Lung (tissue), 13 donors: ENCODE data around the gene NT5C1B. TPM values are rescaled to one million over a fixed set of nuclear protein-coding genes. Genes with fewer than 3 reads are reported as not detected.

Experiments used
- ATAC-seq: fragments of 200-7000 bp; cut with Tn5 transposase; one replicate; pipeline ENCODE4 v1.9.1; 2020; ENCODE audit warnings: moderate number of reproducible peaks; ENCODE audit not compliant: insufficient read depth, low FRiP score
- DNase-seq, 3 donors: peaks; one replicate each; pipeline ENCODE4 v3.0.0-alpha.2; 2013 to 2017
- H3K27ac ChIP-seq, 2 donors: one replicate each; pipeline ENCODE4 v1.5.1; 2013; ENCODE audit warnings: mild to moderate bottlenecking in 2 of 2, moderate library complexity in 2 of 2, control low read depth in 1 of 2, inconsistent platforms in 1 of 2, low read depth in 1 of 2, low read length in 1 of 2
- H3K27me3 ChIP-seq, 3 donors: one replicate each; pipeline ENCODE4 v1.5.1; 2013; ENCODE audit warnings: low read length in 2 of 3; ENCODE audit not compliant: control insufficient read depth in 3 of 3, insufficient read depth in 3 of 3
- H3K36me3 ChIP-seq, 4 donors: one replicate each; pipeline ENCODE4 v1.5.1; 2013; ENCODE audit warnings: low read length in 4 of 4, mild to moderate bottlenecking in 1 of 4, moderate library complexity in 1 of 4; ENCODE audit not compliant: control insufficient read depth in 4 of 4, insufficient read depth in 4 of 4
- H3K4me1 ChIP-seq, 5 donors: one replicate each; pipeline ENCODE4 v1.5.1; 2013; ENCODE audit warnings: low read length in 5 of 5, mild to moderate bottlenecking in 2 of 5, moderate library complexity in 1 of 5; ENCODE audit not compliant: control insufficient read depth in 5 of 5, insufficient read depth in 5 of 5
- H3K4me3 ChIP-seq: one replicate; pipeline ENCODE4 v1.5.1; 2013; ENCODE audit warnings: mild to moderate bottlenecking, control low read depth, moderate library complexity
- H3K9ac ChIP-seq, 2 donors: one replicate each; pipeline ENCODE4 v1.5.1; 2013; ENCODE audit warnings: low read length in 2 of 2, control low read depth in 1 of 2; ENCODE audit not compliant: insufficient read depth in 1 of 2
- H3K9me3 ChIP-seq, 4 donors: one replicate each; pipeline ENCODE4 v1.5.1; 2013; ENCODE audit warnings: low read length in 3 of 4, mild to moderate bottlenecking in 1 of 4, moderate library complexity in 1 of 4; ENCODE audit not compliant: control insufficient read depth in 4 of 4, insufficient read depth in 3 of 4
- WGBS, 2 donors: extraction: QIAGEN DNeasy Blood & Tissue Kit; methylation state at CpG; one replicate each; pipeline ENCODE4 v1.1.7; 2013; 5-methylcytosine and 5-hydroxymethylcytosine counted together
- polyA plus RNA-seq, 2 donors: library from polyadenylated mRNA; stranded (reverse); fragments of 200-250 nt; gene quantifications; one replicate each; pipeline ENCODE4 v1.2.1, GENCODE V29; 2013
- small RNA-seq: library from RNA; depleted of rRNA; stranded (forward); fragments of <200 nt; gene quantifications from one replicate; pipeline ENCODE3, GENCODE V24; 2014; ENCODE audit warnings: low replicate concordance
- total RNA-seq, 2 donors: library from RNA; depleted of rRNA in 1 of 2; stranded (reverse); fragments of >200 nt in 1 of 2; gene quantifications; one replicate each; pipeline ENCODE4 v1.2.1, GENCODE V29; 2014 to 2021
- TF ChIP-seq, protein P1 (sequence below): IDR thresholded peaks from 2 replicates; pipeline ENCODE4 v1.5.1; 2012; ENCODE audit warnings: mild to moderate bottlenecking; ENCODE audit errors: control extremely low read depth, extremely low read depth
- donor health status: control.
- donor health status: control.
- donor health status: Bipolar disorder and iron deficiency.
- donor health status: healthy.
- donor health status: DM: yes; HTN: yes; CAD: no.

NT5C1B gene
- total and polyA plus RNA-seq, 4 donors, result not detected

DNA sequence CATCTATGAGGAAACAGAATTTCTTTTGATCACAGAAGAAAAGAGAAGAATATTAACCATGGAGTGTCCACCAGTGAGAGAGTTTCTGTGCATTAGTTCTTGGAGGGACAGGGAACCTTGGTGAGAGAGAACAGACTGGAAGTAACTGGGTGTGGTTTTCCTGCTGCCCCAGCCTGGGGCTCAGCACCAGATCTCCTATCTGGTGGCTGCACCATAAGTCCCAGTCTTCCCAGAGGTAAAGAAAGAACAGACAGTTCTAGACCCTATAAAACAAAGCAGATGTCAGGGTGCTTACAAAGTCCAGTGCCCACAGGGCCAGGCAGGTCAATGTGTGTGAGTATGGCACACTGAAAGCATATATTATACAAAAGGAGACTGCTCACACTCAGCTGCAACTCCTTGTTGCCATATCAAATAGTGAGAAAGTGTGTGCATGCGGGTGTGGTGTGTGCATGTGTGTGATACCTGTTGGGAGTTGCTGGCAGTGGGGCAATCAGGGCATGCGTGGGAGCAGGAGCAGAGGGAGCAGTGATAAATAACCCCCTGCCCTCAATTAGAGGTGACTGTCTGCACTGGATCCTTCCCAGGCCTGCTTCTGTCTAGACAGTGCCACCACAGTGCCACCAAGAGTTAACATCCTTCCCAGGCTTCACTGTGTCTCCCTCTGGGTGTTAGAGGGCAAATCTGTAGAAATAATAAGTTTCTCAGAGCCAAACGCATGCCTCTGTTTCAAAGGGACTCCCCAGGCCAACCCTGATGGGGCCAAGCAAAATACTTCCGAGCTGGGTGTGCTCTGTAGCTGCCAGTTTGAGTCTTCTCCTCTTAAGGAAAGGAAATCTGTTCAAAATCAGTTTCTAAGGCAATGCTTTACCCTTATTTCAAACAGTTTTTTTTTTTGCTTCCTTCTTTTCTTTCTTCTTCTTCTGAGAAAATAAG is 74.6 kb downstream of the NT5C1B start:
- no peak overlapping the region for H3K27ac ChIP-seq
- no peaks in the 10 kb centered on the region for H3K36me3 ChIP-seq
- H3K4me3 ChIP-seq, result no peak overlapping the region
- WGBS, 2 donors, result 73 to 84% methylated on average over 4 of the region's 4 CpGs
- TF ChIP-seq, protein P1, sequence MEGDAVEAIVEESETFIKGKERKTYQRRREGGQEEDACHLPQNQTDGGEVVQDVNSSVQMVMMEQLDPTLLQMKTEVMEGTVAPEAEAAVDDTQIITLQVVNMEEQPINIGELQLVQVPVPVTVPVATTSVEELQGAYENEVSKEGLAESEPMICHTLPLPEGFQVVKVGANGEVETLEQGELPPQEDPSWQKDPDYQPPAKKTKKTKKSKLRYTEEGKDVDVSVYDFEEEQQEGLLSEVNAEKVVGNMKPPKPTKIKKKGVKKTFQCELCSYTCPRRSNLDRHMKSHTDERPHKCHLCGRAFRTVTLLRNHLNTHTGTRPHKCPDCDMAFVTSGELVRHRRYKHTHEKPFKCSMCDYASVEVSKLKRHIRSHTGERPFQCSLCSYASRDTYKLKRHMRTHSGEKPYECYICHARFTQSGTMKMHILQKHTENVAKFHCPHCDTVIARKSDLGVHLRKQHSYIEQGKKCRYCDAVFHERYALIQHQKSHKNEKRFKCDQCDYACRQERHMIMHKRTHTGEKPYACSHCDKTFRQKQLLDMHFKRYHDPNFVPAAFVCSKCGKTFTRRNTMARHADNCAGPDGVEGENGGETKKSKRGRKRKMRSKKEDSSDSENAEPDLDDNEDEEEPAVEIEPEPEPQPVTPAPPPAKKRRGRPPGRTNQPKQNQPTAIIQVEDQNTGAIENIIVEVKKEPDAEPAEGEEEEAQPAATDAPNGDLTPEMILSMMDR, result no peak
- ATAC-seq, result no peak
- no peaks in the 10 kb centered on the region for H3K27me3 ChIP-seq
- no peak overlapping the region for H3K9ac ChIP-seq
- H3K9me3 ChIP-seq, result no peaks in the 10 kb centered on the region
- H3K4me1 ChIP-seq, result peaks cover 0 to 35% (median 5%) of the 10 kb centered on the region in 5 donors
- no peak for DNase-seq

Small RNA genes within 50 kb of the gene (small RNA-seq; reads per million reads assigned to genes)
- not detected for gene RNU6-1215P

Other genes starting within 250 kb of the NT5C1B start
- gene RDH14, start 28.9 kb downstream of the NT5C1B start, total RNA-seq, result 10 to 100 TPM; 20.8 to 26.9 TPM
- gene RDH14, start 28.9 kb downstream of the NT5C1B start, polyA plus RNA-seq, result 10 to 100 TPM; 15.6 to 18.1 TPM